HepG2 (cell line): ENCODE results near the gene TNFAIP8L2. TPM values are rescaled to one million over a fixed set of nuclear protein-coding genes. Genes with fewer than 3 reads are reported as not detected.

Experiments used
- ATAC-seq: fragments of 200-7000 bp; cut with Tn5 transposase; 3 replicates; pipeline ENCODE4 v1.9.1; 2020; ENCODE audit warnings: mild to moderate bottlenecking, moderate library complexity
- BruUV-seq: library from RNA; stranded (reverse); fragments of 400-500 nt; replicated peaks from 2 replicates; lab custom pipeline; 2021; lab: Mats Ljungman, UMichigan
- CTCF ChIA-PET: fragments of 300-600 bp; formaldehyde crosslinking; extraction: SDS; loops from one replicate; lab custom pipeline; 2021; ENCODE audit warnings: low total read pairs, inconsistent platforms, low intra/inter-chr PET ratio; lab: Yijun Ruan, JAX
- POLR2A ChIA-PET: fragments of 350-600 bp; sonication (Branson Sonifier 250); formaldehyde crosslinking; loops from one replicate; lab custom pipeline; 2020; ENCODE audit warnings: antibody characterized with exemption, inconsistent platforms; lab: Yijun Ruan, JAX
- DNase-seq: peaks from one replicate; pipeline ENCODE4 v3.0.0-alpha.2; 2015; ENCODE audit warnings: low spot score
- FAIRE-seq: peaks from 3 replicates; lab custom pipeline; 2011; peaks lifted over from hg19 to GRCh38; lab: Jason Lieb, UNC
- H2AFZ ChIP-seq: one replicate; pipeline ENCODE4 v1.6.1; 2011; ENCODE audit warnings: low read length, inconsistent platforms
- H3K27ac ChIP-seq: fragments of 300-600 bp; 3 replicates; pipeline ENCODE4 v1.8.0; 2011; ENCODE audit warnings: mixed run types, mild to moderate bottlenecking, mixed read lengths, low read length, inconsistent platforms; ENCODE audit not compliant: insufficient read depth; ENCODE audit errors: extremely low read length
- H3K27me3 ChIP-seq, 2 experiments: fragments of 200-600 bp in 1 of 2; 2 replicates in 1 of 2; 3 replicates in 1 of 2; pipeline versions ENCODE4 v1.6.0 to v1.8.0; 2011; ENCODE audit warnings: low read length in 2 of 2, mild to moderate bottlenecking in 2 of 2, moderate library complexity in 2 of 2, inconsistent platforms in 1 of 2; ENCODE audit not compliant: insufficient read depth in 2 of 2, control insufficient read depth in 1 of 2
- H3K36me3 ChIP-seq, 2 experiments: fragments of 200-600 bp in 1 of 2; replicated peaks in 1 of 2; 2 replicates in 1 of 2; 3 replicates in 1 of 2; pipeline versions ENCODE4 v1.5.1 to v1.8.0; 2011; ENCODE audit warnings: low read length in 2 of 2, inconsistent platforms in 1 of 2; ENCODE audit not compliant: insufficient read depth in 2 of 2, control insufficient read depth in 1 of 2
- H3K4me1 ChIP-seq: 2 replicates; pipeline ENCODE4 v1.5.1; 2012; ENCODE audit warnings: low read length, inconsistent platforms; ENCODE audit not compliant: insufficient read depth
- H3K4me2 ChIP-seq: 2 replicates; pipeline ENCODE4 v1.6.0; 2011; ENCODE audit warnings: low read depth, low read length, inconsistent platforms
- H3K4me3 ChIP-seq, 3 experiments: fragments of 200-600 bp in 1 of 3; sonication (generic), shearing (Covaris generic) in 1 of 3; replicated peaks in 1 of 3; 2 replicates each; pipeline ENCODE4 v1.5.1; 2011 to 2016; ENCODE audit warnings: low read length in 3 of 3, inconsistent platforms in 2 of 3, low read depth in 2 of 3, mild to moderate bottlenecking in 2 of 3, control low read depth in 1 of 3, mixed read lengths in 1 of 3; ENCODE audit not compliant: insufficient read depth in 1 of 3
- H3K79me2 ChIP-seq: one replicate; pipeline ENCODE4 v1.6.1; 2011; ENCODE audit warnings: low read length, inconsistent platforms; ENCODE audit not compliant: insufficient read depth
- H3K9ac ChIP-seq: 2 replicates; pipeline ENCODE4 v1.6.0; 2011; ENCODE audit warnings: mild to moderate bottlenecking, low read depth, low read length, inconsistent platforms; ENCODE audit not compliant: insufficient read depth
- H3K9me3 ChIP-seq: 2 replicates; pipeline ENCODE4 v1.5.1; 2012; ENCODE audit warnings: mild to moderate bottlenecking, low read length
- H4K20me1 ChIP-seq: 2 replicates; pipeline ENCODE4 v1.6.0; 2011; ENCODE audit warnings: inconsistent platforms, mild to moderate bottlenecking, low read length, moderate library complexity; ENCODE audit not compliant: insufficient read depth
- MAFF ChIP-seq: IDR thresholded peaks from 2 replicates; pipeline ENCODE4 v1.6.1; 2011; ENCODE audit warnings: low read depth, low read length, improper control_type of control experiment
- MAFK ChIP-seq, 2 experiments: IDR thresholded peaks in 1 of 2; conservative IDR thresholded peaks in 1 of 2; 2 replicates each; pipeline ENCODE4 v1.6.1; 2011; ENCODE audit warnings: improper control_type of control experiment in 2 of 2, low read length in 2 of 2
- SAP130 ChIP-seq: IDR thresholded peaks from 2 replicates; pipeline ENCODE4 v1.6.1; 2016; ENCODE audit warnings: low read depth
- WGBS: methylation state at CpG from one replicate; pipeline ENCODE4 v1.1.6; 2017; ENCODE audit warnings: low lambda C conversion rate; 5-methylcytosine and 5-hydroxymethylcytosine counted together
- in situ Hi-C: cut with HindIII; loops from 2 replicates; pipeline ENCODE4 v1.10.0; 2017; ENCODE audit warnings: low pct_unique_long_range_greater_than_20kb; ENCODE audit not compliant: extremely low pct_ligation_motif_present
- intact Hi-C: fragments of 100-400 bp; cut with micrococcal nuclease; formaldehyde crosslinking; loops from one replicate; pipeline ENCODE4 v1.10.0; 2022; ENCODE audit not compliant: unreplicated experiment
- polyA plus RNA-seq, 8 experiments: library from polyadenylated mRNA; depleted of rRNA in 3 of 8; stranded (reverse) in 7 of 8; unstranded in 1 of 8; fragments of >200 nt; fragmentation: Illumina TruSeq in 4 of 8; extraction: Trizol in 4 of 8; gene quantifications; 2 replicates each; pipeline versions ENCODE4 v1.2.1 to v1.2.3, GENCODE V29; 2011 to 2016; ENCODE audit warnings: low read depth in 4 of 8, missing spikeins in 1 of 8, mixed read lengths in 1 of 8; ENCODE audit not compliant: insufficient read depth in 1 of 8
- total RNA-seq, 5 experiments: library from RNA; depleted of rRNA; stranded (reverse); fragments of >200 nt; fragmentation: Illumina TruSeq; extraction: Trizol; gene quantifications; 2 replicates each; pipeline ENCODE4 v1.2.3, GENCODE V29; 2016; ENCODE audit warnings: low read depth in 1 of 5
- TF ChIP-seq, protein P1 (sequence below), 2 experiments: IDR thresholded peaks; 2 replicates each; pipeline ENCODE4 v1.6.1; 2011 to 2012; ENCODE audit warnings: low read length in 2 of 2, borderline replicate concordance in 1 of 2, low read depth in 1 of 2, mild to moderate bottlenecking in 1 of 2, moderate library complexity in 1 of 2

TNFAIP8L2 gene
- total and polyA plus RNA-seq, 2 of the 13 experiments (the other 11 are each of a cell fraction or from before 2014, with no cell fraction given), result not detected

DNA sequence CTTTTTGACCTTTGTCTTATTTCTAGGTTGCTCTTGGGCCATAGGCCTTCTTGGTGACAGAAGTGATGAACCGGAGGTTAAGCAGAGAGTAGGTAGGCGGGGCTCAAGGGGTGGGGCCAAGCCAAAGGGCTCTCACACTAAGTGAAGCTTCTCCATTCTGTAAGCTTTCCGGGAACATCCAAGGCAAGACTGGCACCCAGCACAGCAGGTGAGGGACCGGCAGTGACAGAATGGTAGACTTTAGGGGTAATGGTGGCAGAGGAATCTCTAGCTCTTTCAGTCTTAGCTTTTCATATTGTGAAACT is at the start of gene TNFAIP8L2 (continued):
- TF ChIP-seq, protein P1, sequence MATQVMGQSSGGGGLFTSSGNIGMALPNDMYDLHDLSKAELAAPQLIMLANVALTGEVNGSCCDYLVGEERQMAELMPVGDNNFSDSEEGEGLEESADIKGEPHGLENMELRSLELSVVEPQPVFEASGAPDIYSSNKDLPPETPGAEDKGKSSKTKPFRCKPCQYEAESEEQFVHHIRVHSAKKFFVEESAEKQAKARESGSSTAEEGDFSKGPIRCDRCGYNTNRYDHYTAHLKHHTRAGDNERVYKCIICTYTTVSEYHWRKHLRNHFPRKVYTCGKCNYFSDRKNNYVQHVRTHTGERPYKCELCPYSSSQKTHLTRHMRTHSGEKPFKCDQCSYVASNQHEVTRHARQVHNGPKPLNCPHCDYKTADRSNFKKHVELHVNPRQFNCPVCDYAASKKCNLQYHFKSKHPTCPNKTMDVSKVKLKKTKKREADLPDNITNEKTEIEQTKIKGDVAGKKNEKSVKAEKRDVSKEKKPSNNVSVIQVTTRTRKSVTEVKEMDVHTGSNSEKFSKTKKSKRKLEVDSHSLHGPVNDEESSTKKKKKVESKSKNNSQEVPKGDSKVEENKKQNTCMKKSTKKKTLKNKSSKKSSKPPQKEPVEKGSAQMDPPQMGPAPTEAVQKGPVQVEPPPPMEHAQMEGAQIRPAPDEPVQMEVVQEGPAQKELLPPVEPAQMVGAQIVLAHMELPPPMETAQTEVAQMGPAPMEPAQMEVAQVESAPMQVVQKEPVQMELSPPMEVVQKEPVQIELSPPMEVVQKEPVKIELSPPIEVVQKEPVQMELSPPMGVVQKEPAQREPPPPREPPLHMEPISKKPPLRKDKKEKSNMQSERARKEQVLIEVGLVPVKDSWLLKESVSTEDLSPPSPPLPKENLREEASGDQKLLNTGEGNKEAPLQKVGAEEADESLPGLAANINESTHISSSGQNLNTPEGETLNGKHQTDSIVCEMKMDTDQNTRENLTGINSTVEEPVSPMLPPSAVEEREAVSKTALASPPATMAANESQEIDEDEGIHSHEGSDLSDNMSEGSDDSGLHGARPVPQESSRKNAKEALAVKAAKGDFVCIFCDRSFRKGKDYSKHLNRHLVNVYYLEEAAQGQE (IDR thresholded peaks at IDR 0.05; ENCODE audit: borderline replicate concordance in 1 of 2, low read depth in 1 of 2, low read length in 2 of 2), result no peak
- TF ChIP-seq, all 625 proteins: peak for 0

DNA sequence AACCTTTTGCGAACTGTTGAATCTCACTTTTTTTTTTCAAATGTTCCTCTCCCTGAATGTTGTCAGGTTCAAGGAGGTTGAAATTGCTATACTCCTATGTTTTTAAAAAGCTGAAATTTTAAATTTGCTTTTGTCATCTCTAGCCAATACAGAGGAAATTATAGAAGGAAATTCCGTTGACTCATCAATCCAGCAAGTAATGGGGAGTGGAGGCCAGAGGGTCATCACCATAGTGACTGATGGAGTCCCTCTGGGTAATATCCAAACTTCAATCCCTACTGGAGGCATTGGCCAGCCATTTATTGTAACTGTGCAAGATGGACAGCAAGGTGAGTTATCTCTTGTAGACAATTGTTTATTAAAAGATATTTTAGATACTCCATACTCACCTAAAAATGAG is 49.6 kb upstream of the TNFAIP8L2 start:
- Histone ChIP-seq H3K4me3 (no peak overlapping the region), H4K20me1 (no peaks in the 10 kb centered on the region), H3K9ac (no peak overlapping the region), H3K27me3 (no peaks in the 10 kb centered on the region), H3K79me2 (no peaks in the 10 kb centered on the region), H3K4me2 (no peak overlapping the region)
- DNase-seq, result no peak
- no peak for FAIRE-seq
- intact Hi-C loops, result no loop called here
- in situ Hi-C loops, result no loop called here
- TF ChIP-seq MAFF (0 out of 2 replicates have a peak, but pooled peaks have one; percentile 21), MAFK (conservative IDR thresholded peaks at IDR 0.05 in 1 of 2, IDR thresholded peaks at IDR 0.05 in 1 of 2; ENCODE audit: low read length in 2 of 2) (peak in 1 of 2 experiments; percentile 46; a peak in 1 of 4 replicates), SAP130 (no peak)
- TF ChIP-seq, all 625 proteins: peak for 2
- Histone ChIP-seq H2AFZ (no peak overlapping the region), H3K36me3 (no peaks in the 10 kb centered on the region), H3K4me1 (peaks cover 24% of the 10 kb centered on the region), H3K27ac (no peak overlapping the region), H3K9me3 (no peaks in the 10 kb centered on the region)
- ChIA-PET CTCF (no interaction called here), POLR2A (no interaction called here)
- 0 out of 3 replicates have a peak, but pooled peaks have one; percentile 27 for ATAC-seq
- BruUV-seq, result no TSS peak
- WGBS, result 46% methylated on average over 2 of the region's 2 CpGs
